GM12878 (cell line): ENCODE data around the gene SVIP. TPM values are rescaled to one million over a fixed set of nuclear protein-coding genes. Genes with fewer than 3 reads are reported as not detected.
A peak's percentile ranks its signal among the peaks of the same experiment; 100 is the strongest.

Experiments
- ATF2 ChIP-seq: IDR thresholded peaks from 2 replicates; pipeline ENCODE4 v1.6.1; 2012; ENCODE audit warnings: low read length, inconsistent platforms
- BCL11A ChIP-seq: IDR thresholded peaks from 2 replicates; pipeline ENCODE4 v1.6.1; 2011; ENCODE audit warnings: low read depth, low read length
- CBFB ChIP-seq: IDR thresholded peaks from 2 replicates; pipeline ENCODE4 v1.6.1; 2016; ENCODE audit warnings: antibody characterized with exemption, low read depth
- CEBPB ChIP-seq, 2 experiments: fragments of 150-350 bp in 1 of 2; IDR thresholded peaks; 2 replicates each; pipeline ENCODE4 v1.6.1; 2012 to 2014; ENCODE audit warnings: low read depth in 2 of 2, low read length in 2 of 2, borderline replicate concordance in 1 of 2, inconsistent platforms in 1 of 2
- CREM ChIP-seq: IDR thresholded peaks from 2 replicates; pipeline ENCODE4 v1.6.1; 2014; ENCODE audit warnings: antibody characterized with exemption, low read depth
- DPF2 ChIP-seq: fragments of 450-650 bp; IDR thresholded peaks from 2 replicates; pipeline ENCODE4 v1.6.1; 2017; ENCODE audit warnings: mild to moderate bottlenecking
- EED ChIP-seq: sonication (generic); IDR thresholded peaks from 2 replicates; pipeline ENCODE4 v1.6.1; 2016; ENCODE audit warnings: antibody characterized with exemption, low read depth
- ETV6 ChIP-seq, 2 experiments: fragments of 450-650 bp in 1 of 2; IDR thresholded peaks in 1 of 2; conservative IDR thresholded peaks in 1 of 2; 2 replicates each; pipeline ENCODE4 v1.6.1; 2014; ENCODE audit warnings: antibody characterized with exemption in 1 of 2, borderline replicate concordance in 1 of 2, low read depth in 1 of 2, mild to moderate bottlenecking in 1 of 2, moderate library complexity in 1 of 2
- FOXM1 ChIP-seq: IDR thresholded peaks from 2 replicates; pipeline ENCODE4 v1.6.1; 2012; ENCODE audit warnings: low read depth, mild to moderate bottlenecking, inconsistent platforms, low read length, moderate library complexity
- IKZF1 ChIP-seq: fragments of 450-650 bp; conservative IDR thresholded peaks from 2 replicates; pipeline ENCODE4 v1.6.1; 2017; ENCODE audit warnings: antibody characterized with exemption, mild to moderate bottlenecking
- IKZF2 ChIP-seq, 2 experiments: fragments of 450-650 bp; IDR thresholded peaks; 2 replicates each; pipeline ENCODE4 v1.6.1; 2017; ENCODE audit warnings: mild to moderate bottlenecking in 2 of 2, moderate library complexity in 2 of 2
- IRF4 ChIP-seq: IDR thresholded peaks from 2 replicates; pipeline ENCODE4 v1.6.1; 2011; ENCODE audit warnings: low read depth, low read length
- JUNB ChIP-seq: IDR thresholded peaks from 2 replicates; pipeline ENCODE4 v1.6.1; 2016; ENCODE audit warnings: antibody characterized with exemption, mild to moderate bottlenecking
- MTA3 ChIP-seq: IDR thresholded peaks from 2 replicates; pipeline ENCODE4 v1.6.1; 2012; ENCODE audit warnings: low read length, inconsistent platforms, borderline replicate concordance
- MXI1 ChIP-seq: fragments of 150-350 bp; IDR thresholded peaks from 2 replicates; pipeline ENCODE4 v1.6.1; 2011; ENCODE audit warnings: low read depth, mild to moderate bottlenecking, inconsistent platforms, low read length, improper control_type of control experiment
- NFIC ChIP-seq: IDR thresholded peaks from 2 replicates; pipeline ENCODE4 v1.6.1; 2012; ENCODE audit warnings: low read depth, mild to moderate bottlenecking, inconsistent platforms, low read length, moderate library complexity
- RUNX3 ChIP-seq: IDR thresholded peaks from 2 replicates; pipeline ENCODE4 v1.6.1; 2012; ENCODE audit warnings: low read length, inconsistent platforms
- SPI1 ChIP-seq: IDR thresholded peaks from 2 replicates; pipeline ENCODE4 v1.6.1; 2011; ENCODE audit warnings: low read depth, mild to moderate bottlenecking, low read length, moderate library complexity, borderline replicate concordance; ENCODE audit not compliant: insufficient read depth
- TCF12 ChIP-seq: IDR thresholded peaks from 2 replicates; pipeline ENCODE4 v1.6.1; 2011; ENCODE audit warnings: low read depth, mild to moderate bottlenecking, low read length
- TCF3 ChIP-seq: IDR thresholded peaks from 2 replicates; pipeline ENCODE4 v1.6.1; 2012; ENCODE audit warnings: low read depth, mild to moderate bottlenecking, low read length, borderline replicate concordance; ENCODE audit not compliant: insufficient read depth
- WRNIP1 ChIP-seq: IDR thresholded peaks from 2 replicates; pipeline ENCODE4 v1.6.1; 2011; ENCODE audit warnings: low read depth, low read length, improper control_type of control experiment, borderline replicate concordance
- ZBED1 ChIP-seq: IDR thresholded peaks from 2 replicates; pipeline ENCODE4 v1.6.1; 2016; ENCODE audit warnings: borderline replicate concordance
- ZZZ3 ChIP-seq: IDR thresholded peaks from 2 replicates; pipeline ENCODE4 v1.6.1; 2011; ENCODE audit warnings: low read depth; ENCODE audit not compliant: control insufficient read depth, insufficient read length
- polyA plus RNA-seq, 11 experiments: library from polyadenylated mRNA; depleted of rRNA in 4 of 11; unstranded in 6 of 11; stranded (reverse) in 5 of 11; fragments of >200 nt; fragmentation: Nextera tagmentation in 4 of 11; fragmentation: Illumina TruSeq in 1 of 11; extraction: Ambion mirVana in 4 of 11; extraction: Trizol in 1 of 11; gene quantifications; 1 replicate in 1 of 11; 2 replicates in 10 of 11; pipeline versions ENCODE4 v1.2.1 to v1.2.3, GENCODE V29; 2011 to 2016; ENCODE audit warnings: inconsistent platforms in 2 of 11, missing spikeins in 2 of 11, low read depth in 1 of 11
- total RNA-seq, 4 experiments: library from RNA; depleted of rRNA in 3 of 4; stranded (reverse); fragments of >200 nt in 3 of 4; fragmentation: Illumina TruSeq in 1 of 4; extraction: Trizol in 1 of 4; gene quantifications; 2 replicates each; pipeline versions ENCODE4 v1.2.1 to v1.2.3, GENCODE V29; 2013 to 2021

Gene SVIP
- total and polyA plus RNA-seq, 10 of the 15 experiments (the other 5 are each of a cell fraction or from before 2014, with no cell fraction given), result 17.8 to 78.0 (median 55.4) TPM

GRCh38 chr11:22807855-22808570 lies 21.6 kb downstream of the SVIP start (continued):
- 0 out of 4 replicates have a peak, but pooled peaks of 1 of the 2 experiments have one; percentile 51 for TF ChIP-seq CEBPB (IDR thresholded peaks at IDR 0.05; ENCODE audit: borderline replicate concordance in 1 of 2, low read depth in 2 of 2, low read length in 2 of 2)
- peak; percentile 44; the same call in 1 of the 2 replicates for TF ChIP-seq DPF2
- peak; percentile 79 for TF ChIP-seq ATF2
- TF ChIP-seq IKZF1, result peak; percentile 52; the same call in 1 of the 2 replicates
- TF ChIP-seq NFIC, result peak; percentile 91
- peak; percentile 86 for TF ChIP-seq JUNB
- TF ChIP-seq ETV6 (conservative IDR thresholded peaks at IDR 0.05 in 1 of 2, IDR thresholded peaks at IDR 0.05 in 1 of 2; ENCODE audit: borderline replicate concordance in 1 of 2, low read depth in 1 of 2), result peak in 1 of 2 experiments; percentile 91; a peak in 2 of 4 replicates
- 0 out of 2 replicates have a peak, but pooled peaks have one; percentile 6 for TF ChIP-seq BCL11A
- TF ChIP-seq SPI1, result peak; percentile 92
- 0 out of 2 replicates have a peak, but pooled peaks have one; percentile 48 for TF ChIP-seq CBFB
- peak; percentile 19 to 42; a peak in 1 of 4 replicates for TF ChIP-seq IKZF2 (IDR thresholded peaks at IDR 0.05)
- TF ChIP-seq FOXM1, result peak; percentile 77
- no peak for TF ChIP-seq MXI1
- TF ChIP-seq CREM, result peak; percentile 62
- TF ChIP-seq RUNX3, result peak; percentile 86
- TF ChIP-seq EED, result 0 out of 2 replicates have a peak, but pooled peaks have one; percentile 33
- peak; percentile 57; the same call in 1 of the 2 replicates for TF ChIP-seq IRF4
- TF ChIP-seq ZBED1, result peak; percentile 88
- TF ChIP-seq TCF12, result peak; percentile 26; the same call in 1 of the 2 replicates
- no peak for TF ChIP-seq ZZZ3
- TF ChIP-seq TCF3, result peak; percentile 84
- 0 out of 2 replicates have a peak, but pooled peaks have one; percentile 36 for TF ChIP-seq MTA3
- no peak for TF ChIP-seq WRNIP1
